HG02970 (cell line): Measurements from ENCODE around the gene BRD2.

Experiments used
- ATAC-seq: cut with Tn5 transposase; IDR thresholded peaks from one replicate; pipeline ENCODE4 v1.9.1; 2021; ENCODE audit warnings: mild to moderate bottlenecking, moderate library complexity, moderate number of reproducible peaks; ENCODE audit not compliant: unreplicated experiment, low FRiP score

The BRD2 gene

GRCh38 chr6:32947552-32948465 lies 20.6 kb upstream of the BRD2 start:
- ATAC-seq: no peak

GRCh38 chr6:32949113-32949512 lies 19.3 kb upstream of the BRD2 start:
- ATAC-seq: no peak

- no peak for ATAC-seq
Observed at GRCh38 chr6:32950010-32950409, 18.4 kb upstream of the BRD2 start.

GRCh38 chr6:32950449-32950848 lies 17.9 kb upstream of the BRD2 start:
- no peak for ATAC-seq

GRCh38 chr6:32952817-32953739 lies 15.3 kb upstream of the BRD2 start, which contains the start of gene HLA-DMA:
HLA-DMA (minus strand) TSS chr6:32953097; CDS start chr6:32953036, 61 bp downstream.
- peak; percentile 81 for ATAC-seq

GRCh38 chr6:32953775-32954174 lies 14.6 kb upstream of the BRD2 start:
- ATAC-seq: no peak

GRCh38 chr6:32954267-32954666 lies 14.1 kb upstream of the BRD2 start:
- no peak for ATAC-seq

GRCh38 chr6:32954986-32955802 lies 13.2 kb upstream of the BRD2 start:
- no peak for ATAC-seq

- ATAC-seq: no peak
Observed at GRCh38 chr6:32956176-32956575, 12.2 kb upstream of the BRD2 start.

GRCh38 chr6:32960563-32960962 lies 7.8 kb upstream of the BRD2 start:
- no peak for ATAC-seq

- ATAC-seq: no peak
Observed at GRCh38 chr6:32962213-32962826, 6.1 kb upstream of the BRD2 start.

GRCh38 chr6:32963866-32964265 lies 4.5 kb upstream of the BRD2 start:
- ATAC-seq: no peak

GRCh38 chr6:32964776-32965175 lies 3.6 kb upstream of the BRD2 start:
- ATAC-seq: no peak

GRCh38 chr6:32967151-32968091 lies 973 bp upstream of the BRD2 start:
- no peak for ATAC-seq

- ATAC-seq: no peak
Observed at GRCh38 chr6:32968867-32969684, 682 bp downstream of the BRD2 start.

- ATAC-seq: no peak
Observed at GRCh38 chr6:32969685-32970412, 1.5 kb downstream of the BRD2 start.
